ENCODE results near the gene ACTG2.
"Not testable (repeated sequence)": the region's sequence is repeated elsewhere in the genome, so short reads cannot be mapped to it uniquely, and the experiment has no call there.

Gene ACTG2

DNA sequence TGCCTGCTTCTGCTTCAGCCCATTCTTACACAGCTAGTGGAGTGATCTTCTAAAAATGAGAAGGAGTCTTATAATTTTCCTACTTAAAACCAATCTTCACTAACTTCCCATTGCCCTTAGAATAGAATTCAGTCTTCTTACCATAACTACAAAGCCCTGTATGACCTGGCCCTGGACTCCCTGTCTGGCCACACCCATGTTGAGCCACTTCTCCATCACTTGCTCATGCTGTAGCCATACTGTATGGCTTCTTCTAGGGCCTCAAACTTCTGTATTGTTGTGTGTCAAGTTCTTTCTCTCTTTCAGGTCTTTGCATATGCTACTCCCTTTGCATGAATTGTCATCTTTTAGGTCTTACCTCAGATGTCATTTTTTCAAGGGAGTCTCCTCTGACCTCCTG is 45.1 kb downstream of the ACTG2 start:
- no peak for DNase-seq

DNA sequence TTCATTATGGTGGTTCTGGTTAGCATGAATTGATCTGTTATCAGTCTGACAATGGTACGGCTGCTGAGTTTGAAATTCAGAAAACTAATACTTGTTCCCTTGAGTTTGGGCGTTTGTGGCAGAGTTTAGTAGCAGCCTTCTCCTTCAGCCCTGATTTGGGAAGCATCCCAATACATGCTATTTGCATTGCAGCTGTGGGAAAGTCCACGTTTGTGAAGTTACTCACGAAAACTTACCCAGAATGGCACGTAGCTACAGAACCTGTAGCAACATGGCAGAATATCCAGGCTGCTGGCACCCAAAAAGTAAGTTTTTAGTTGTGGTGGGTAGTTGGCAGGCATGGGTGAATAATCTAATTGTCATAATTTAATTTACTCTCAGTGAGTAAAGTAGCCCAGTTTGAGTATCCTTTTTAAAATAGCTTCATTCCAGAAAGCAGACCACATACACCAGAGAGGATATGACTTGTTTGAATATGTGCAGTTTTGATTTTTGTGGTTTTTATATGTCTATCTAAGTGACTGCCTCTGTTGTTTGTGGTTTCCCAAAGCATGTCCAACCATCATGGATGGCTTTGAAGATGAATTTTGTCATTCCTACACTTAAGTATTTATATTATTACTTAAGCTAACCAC is 46.0 kb downstream of the ACTG2 start:
- DNase-seq: no peak

DNA sequence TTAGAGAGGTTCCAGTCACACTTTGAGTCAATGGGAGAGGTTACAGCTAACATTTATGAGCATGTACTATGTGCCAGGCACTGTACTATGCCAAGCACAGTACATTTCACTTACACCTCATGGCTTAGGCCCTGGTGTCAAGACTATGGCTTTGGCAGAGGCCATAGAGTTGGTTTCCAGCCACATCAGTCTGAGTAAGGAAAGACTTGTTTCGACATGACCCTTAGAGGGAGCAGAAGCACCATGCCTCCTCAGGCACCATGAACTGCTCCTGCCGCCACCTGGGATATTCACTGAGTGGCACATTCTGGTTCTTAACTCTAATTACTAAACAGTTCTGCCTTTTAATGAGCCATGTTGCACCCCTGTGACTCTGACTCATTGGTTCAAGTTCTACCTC is 46.6 kb downstream of the ACTG2 start:
- DNase-seq: no peak

DNA sequence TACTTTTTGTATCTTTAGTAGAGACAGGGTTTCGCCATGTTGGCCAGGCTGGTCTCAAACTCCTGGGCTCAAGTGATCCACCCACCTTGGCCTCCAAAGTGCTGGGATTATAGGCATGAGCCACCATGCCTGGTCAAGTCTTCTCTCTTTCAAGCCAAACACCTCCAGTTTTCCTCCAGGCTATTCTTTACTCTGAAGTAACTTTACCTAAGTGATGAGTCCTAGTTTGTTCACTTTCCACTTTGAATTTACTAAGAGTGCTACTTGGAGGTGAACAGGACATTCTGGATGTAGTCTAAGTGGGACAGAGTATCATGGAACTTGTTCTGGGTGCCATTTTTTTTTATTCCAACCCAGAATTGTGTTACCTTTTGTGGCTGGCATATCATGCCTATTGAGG is 47.3 kb downstream of the ACTG2 start:
- not testable (repeated sequence) for DNase-seq

DNA sequence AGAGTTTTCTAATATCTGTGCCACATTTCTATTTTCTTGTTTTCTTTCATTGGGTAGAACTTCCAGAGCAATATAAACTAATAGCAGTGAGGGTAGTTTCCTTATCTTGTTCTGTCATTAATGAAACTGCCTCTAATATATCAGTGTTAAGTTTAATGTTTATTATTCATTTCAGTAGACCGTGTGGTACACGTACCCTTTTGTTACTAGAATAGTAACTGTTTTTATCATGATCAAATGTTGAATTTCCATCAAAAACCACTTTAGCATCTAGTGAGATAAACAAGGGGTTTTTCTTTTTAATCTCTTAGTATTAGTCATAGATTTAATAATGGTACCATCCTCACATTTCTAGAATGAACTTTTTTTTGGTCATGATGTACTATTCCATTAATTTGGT is 49.9 kb downstream of the ACTG2 start:
- no peak for DNase-seq

DNA sequence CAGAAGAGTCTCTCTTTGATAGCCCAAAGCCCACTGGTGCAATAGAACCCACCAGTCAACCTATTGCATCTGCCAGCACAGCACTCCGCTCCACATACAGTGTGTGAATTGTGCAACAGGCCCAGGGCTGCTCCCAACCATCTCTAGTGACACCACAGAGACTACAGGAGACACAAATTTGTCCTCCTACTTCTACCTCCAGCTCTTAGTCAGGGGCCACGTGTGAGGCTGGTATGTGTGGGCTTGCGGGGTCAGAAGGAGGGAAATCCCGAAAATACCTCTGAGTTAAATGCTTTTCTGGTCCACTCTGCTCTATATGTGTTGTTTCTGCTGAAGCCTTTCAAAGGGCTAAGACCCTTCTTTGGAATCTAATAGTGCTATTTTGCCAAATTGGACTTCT is 51.9 kb downstream of the ACTG2 start:
- no peak for DNase-seq

DNA sequence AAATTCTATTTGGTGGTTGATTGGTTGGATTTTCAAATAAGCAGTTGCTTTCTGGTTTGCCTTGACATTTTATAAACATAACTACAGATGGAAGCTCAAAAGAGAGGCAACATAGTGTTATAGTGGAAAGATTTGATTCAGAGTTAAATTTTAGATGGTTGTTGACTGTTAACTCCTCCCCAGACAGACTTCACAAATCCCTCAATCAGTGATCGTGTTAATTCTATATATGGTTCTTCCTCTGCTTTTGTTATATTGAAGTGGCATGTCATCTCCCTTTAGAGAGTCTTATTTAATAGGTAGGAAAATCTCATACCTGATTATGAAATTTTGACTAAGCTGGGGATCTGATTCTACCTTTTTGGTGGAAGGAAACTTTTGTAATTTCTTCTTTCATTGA is 53.4 kb downstream of the ACTG2 start:
- no peak for DNase-seq

DNA sequence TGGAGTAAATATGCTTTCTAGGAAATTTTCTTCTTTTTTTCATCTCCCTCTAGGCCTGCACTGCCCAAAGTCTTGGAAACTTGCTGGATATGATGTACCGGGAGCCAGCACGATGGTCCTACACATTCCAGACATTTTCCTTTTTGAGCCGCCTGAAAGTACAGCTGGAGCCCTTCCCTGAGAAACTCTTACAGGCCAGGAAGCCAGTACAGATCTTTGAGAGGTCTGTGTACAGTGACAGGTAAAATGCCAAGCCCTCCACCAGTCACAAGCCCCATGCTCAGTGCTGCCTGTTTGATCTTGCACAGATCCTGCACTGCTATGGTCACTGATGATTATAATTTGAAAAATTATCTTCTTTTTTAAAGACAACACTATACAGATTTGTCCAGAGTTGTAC is 53.9 kb downstream of the ACTG2 start:
- DNase-seq: no peak

DNA sequence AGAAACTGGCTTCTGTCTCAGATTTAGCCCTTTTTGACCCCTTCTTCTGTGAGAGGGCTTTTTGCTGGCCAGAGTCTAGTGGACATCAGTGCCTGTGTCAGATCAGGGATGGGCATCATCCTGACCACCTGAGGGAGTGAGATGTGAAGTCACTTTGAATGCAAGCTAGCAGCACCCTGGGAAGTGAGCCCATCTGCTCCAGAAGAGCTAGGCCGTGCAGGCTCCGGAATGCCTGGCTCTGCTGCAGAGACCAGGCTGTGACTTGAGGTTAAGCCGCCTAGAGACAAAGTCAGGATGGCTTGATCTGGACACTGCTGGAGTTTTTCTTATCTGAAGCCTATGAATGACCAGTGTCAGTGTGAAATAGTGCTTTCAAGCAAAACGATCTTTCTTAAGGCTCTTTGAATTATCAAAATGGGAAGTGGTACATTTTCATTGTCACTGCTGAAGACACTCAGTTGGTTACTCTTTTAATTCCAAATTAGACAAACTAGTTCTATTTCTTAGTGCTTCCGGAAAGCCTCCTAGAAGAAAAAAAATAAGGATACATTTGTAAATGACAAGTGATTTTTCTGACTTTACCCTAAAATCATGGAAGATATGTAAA is 54.7 kb downstream of the ACTG2 start:
- DNase-seq: no peak

DNA sequence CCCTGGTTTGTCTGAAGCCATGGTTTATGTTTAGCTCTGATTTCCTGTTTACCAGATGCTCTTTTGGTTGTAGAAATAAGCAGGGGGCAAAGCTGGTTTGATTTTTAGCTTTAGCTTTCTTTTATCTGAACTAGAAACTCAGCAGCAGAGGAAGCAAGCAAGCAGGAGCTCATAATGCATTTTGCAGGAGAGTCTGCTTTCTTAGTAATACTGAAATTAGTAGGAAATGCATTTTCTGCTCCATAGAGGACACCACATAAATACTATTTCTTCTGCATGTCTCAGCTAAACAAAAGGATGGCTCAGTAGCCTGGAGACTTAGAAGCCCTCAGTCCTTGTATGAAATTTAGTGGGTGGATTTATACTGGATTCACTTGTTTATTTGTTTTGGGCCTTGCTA is 57.0 kb downstream of the ACTG2 start:
- no peak for DNase-seq

DNA sequence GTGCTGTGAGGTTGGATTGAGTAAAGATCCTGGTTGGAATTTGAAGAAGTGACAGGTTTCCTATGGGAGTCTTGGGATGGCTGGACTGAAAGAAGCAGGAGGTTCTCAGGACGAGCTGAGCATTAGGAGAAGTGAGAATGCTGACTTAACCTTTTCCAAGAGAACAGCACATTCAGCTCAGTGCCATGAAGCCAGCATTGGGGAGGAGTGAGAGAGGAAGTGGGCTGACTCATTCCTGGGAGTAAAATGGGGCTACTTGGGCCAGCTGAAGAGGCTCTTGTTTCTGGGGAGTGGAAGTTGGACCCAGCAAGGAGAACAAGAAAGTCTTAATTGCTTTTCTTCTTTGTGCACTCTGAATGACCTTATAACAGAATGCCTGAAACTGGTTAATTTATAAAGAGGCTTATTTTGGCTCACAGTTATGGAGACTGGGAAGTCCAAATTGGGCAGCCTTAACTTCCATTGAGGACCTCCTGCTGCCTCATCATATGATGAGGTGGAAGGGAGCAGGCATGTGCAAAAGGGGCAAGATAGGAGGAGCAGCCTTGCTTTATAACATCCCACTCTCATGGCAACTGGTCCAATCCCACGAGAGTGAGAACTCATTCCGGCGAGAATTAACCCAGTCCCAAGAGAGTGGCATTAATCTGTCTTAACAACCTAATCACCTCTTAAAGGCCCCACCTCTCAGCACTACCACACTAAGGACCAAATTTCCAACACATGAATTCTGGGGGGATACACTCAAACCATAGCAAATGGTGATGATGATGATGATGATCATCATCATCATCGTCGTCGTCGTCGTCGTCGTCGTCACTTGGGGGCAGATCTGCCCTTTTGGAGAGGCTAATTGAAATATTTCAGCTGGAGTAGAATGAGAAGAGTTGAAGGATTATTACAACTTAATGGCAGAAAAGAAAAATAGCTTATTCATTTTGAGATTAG is 60.0 kb downstream of the ACTG2 start:
- DNase-seq: no peak

DNA sequence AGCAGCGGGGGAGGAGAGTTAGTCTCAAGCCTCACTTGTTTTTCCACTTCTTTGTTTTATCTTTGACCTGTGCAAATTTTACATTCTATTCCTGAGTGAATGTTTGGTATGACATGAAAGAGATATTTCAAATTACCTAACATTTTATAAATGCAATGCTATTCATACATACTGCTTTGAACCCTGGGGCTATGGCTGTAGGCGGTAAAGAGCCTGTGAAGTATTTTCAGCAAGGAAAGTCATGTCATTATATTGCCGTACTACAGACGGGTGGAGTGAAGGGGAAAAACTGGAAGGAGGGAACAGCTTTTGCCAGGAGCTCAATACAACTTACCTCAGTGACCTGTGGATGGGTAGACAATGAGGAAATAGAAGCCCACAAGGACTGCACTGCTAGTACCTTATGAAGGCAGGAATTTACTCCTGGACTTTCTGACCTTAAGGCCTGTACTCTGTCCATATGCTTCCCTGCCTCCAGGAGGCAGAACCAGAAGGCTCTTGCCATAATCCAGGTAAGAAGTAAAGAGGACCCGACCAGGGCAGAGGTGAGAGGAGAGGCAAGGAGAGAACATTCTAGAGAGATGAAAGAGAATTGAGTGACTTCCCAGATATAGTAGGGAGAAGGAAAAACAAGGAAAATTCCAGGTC is 63.5 kb downstream of the ACTG2 start:
- DNase-seq: no peak

DNA sequence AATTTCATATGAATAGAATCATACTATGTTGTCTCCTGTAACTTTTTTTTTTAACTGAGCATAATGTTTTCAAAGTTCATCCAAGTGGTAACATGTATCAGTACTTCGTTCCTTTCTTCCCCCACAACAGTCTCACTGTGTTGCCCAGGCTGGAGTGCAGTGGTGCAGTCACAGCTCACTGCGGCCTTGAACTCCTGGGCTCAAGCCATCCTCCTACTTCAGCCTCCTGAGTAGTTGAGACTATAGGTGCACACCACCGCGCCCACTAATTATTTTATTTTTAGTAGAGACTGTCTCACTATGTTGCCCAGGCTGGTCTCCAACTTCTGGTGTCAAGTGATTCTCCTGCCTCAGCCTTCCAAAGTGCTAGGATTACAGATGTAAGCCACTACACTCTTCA is 68.5 kb downstream of the ACTG2 start:
- no peak for DNase-seq

DNA sequence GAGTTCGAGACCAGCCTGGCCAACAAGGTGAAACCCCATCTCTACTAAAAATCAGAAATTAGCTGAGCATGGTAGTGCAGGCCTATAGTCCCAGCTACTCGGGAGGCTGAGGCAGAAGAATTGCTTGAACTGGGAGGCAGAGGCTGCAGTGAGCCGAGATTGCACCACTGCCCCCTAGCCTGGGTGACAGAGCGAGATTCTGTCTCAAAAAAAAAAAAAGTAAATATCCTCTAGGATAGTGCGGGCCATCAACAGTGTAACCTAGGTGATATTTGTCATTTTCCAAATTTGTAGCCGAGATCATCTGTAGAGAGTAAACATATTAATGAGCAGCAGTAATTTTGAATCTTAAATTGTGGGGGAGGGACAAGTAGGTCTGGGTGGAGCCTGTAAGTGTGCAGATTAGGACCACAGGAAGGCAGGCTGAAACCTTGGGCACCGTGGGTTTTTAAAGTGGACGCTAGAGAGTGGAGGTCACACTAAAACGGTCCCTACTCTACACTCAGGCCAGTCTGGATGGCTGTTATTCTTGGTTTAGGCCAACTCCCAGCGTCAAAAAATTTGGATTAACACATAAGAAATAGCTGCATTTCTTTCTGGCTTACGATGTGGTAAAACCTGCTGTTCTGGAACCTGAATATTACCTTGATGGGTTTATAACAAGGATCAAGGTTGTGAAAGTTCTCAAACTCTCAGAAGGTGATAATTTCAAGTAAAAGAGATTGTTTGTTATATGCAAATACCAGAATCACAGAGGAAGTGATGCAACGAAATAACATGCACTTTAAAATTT is 69.2 kb downstream of the ACTG2 start:
- no peak for DNase-seq

DNA sequence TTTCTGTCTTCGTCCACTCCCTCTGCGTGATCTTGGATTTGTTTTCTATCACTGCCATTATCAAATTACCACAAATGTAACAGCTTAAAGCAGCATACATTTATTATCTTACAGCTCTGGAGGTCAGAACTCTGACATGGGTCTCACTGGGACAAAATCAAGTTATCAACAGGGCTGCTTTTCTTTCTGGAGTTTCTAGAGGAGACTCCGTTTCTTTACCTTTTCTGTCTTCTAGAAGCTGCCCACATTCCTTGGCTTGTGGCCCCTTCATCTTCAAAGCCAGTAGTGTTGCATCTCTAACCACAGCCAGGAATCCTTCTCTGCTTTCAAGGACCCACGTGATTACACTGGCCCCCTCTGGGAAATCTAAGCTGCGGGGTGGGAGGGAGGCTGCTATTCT is 70.0 kb downstream of the ACTG2 start:
- DNase-seq: no peak

DNA sequence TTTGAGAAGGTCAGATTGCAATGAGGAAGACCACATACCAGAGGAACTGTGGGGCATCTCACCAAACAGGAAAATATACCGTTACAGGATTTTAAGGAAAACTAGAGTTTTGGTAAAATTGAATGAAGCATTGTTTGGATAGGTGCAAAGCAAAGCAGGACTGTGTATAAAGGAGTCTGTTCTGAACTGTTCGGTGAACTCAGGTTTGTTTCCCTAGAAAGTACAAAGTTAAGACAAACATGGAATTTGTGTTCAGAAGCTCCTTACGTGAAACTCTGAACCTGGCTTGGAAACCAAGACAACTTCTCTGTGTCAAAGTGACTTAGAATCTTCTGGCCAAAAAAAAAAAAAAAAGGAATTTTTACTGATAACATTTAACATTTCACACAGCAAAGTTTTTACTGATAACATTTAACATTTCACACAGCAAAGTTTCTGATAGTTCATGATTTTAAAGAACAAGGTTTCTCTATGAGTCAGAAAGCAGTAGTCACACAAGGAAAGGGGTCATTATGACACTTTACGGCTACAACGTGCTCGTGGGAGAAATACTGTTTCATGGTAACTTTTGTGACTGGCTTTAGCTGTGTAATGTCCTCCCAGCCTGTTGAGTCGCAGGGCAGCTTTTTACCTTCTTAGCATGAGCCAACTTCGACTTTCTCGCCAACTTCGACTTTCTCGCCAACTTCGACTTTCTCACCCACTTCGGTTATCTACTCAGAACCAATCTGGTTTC is 70.7 kb downstream of the ACTG2 start:
- no peak for DNase-seq

DNA sequence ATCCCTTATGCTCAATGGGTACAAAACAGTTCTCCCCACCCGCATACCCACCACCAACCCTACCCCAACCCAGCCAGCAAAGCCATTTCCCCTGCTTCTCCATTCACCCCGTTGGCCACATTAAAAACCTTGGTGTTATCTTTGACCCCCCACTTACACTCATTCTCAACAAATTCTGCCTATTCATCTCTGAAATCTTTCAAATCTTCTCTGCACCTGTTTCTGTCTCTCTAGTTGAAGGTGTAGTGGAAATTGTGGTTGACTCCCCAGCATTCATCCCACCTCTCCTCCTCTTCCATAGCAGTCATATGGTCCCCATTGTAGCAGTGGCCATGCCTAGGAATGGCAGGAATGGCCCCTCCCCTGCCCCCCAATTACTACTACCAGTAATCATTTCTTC is 71.4 kb downstream of the ACTG2 start:
- no peak for DNase-seq

DNA sequence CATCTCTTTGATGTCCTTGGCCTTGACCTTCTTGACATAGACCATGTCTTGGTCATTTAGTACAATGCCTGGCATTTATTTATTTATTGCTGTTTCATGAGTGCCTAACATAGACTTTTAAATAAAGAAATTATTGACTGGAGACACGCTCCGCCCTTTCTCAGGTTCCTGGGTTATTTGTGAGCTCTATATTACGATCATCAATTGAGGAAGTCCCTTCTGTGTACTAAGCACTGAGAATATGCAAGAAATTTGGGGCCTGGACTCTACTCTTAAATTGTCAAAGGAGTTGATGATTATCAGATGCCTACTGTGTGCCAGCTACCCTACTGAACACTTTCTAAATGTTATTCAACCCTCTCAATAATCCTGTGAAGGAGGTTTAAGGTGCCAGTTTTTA is 72.2 kb downstream of the ACTG2 start:
- no peak for DNase-seq

DNA sequence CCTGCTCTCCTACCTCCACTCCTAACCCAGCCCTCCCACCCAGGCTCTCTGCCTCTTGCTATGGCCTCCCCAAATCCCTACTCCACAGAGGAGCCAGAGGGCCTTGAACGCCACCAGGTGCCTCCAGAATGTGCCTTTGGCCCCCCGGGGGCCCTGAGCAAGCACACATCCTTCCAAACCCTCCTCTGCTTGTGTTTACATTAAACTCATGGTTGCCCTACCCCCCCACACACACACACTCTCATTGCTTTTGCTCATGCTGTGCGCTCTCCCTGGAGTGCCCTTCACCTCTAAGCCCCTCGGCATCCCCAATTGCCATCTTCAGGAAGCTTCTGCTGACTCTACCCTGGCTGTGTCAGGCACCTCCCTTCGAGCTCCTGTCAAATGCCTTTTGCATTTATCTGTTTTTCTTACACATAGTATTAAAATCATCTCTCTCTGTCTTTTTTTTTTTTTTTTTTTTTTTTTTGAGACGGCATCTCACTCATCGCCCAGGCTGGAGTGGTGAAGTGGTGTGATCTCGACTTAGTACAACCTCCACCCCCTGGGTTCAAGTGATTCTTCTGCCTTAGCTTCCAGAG is 75.6 kb downstream of the ACTG2 start:
- no peak for DNase-seq

DNA sequence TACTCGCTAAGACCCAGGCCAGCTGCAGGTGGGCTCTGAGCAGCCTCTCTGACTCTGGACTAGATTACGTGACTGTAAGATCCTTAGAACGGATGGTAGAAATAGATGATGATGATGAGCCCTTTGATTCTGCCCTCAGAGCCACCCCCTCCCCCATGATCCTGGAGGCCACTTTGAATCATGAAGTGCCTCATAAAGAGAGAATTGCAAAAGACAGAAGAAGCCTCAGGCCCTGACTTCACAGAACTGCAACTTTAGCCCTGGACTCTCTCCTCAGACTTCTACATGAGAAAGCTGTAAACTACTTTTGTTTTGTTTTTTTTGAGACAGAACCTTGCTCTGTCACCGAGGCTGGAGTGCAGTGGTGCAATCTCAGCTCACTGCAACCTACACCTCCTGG is 76.5 kb downstream of the ACTG2 start:
- DNase-seq: no peak

Data from NCI-H2171 treated with DMSO at 0.1 percent for 48 hours (cell line).